Activated CD4-positive, CD25-positive, alpha-beta regulatory T cell treated with anti-CD3 and anti-CD28 coated beads, Interleukin-2, amount 50 U/mL, for 16 hours (primary cell): ENCODE measurements around the gene HINT2.

Experiments
- DNase-seq: peaks from one replicate; pipeline ENCODE4 v3.0.0-alpha.2; 2020; ENCODE audit warnings: low read depth, low spot score

HINT2 gene

DNA sequence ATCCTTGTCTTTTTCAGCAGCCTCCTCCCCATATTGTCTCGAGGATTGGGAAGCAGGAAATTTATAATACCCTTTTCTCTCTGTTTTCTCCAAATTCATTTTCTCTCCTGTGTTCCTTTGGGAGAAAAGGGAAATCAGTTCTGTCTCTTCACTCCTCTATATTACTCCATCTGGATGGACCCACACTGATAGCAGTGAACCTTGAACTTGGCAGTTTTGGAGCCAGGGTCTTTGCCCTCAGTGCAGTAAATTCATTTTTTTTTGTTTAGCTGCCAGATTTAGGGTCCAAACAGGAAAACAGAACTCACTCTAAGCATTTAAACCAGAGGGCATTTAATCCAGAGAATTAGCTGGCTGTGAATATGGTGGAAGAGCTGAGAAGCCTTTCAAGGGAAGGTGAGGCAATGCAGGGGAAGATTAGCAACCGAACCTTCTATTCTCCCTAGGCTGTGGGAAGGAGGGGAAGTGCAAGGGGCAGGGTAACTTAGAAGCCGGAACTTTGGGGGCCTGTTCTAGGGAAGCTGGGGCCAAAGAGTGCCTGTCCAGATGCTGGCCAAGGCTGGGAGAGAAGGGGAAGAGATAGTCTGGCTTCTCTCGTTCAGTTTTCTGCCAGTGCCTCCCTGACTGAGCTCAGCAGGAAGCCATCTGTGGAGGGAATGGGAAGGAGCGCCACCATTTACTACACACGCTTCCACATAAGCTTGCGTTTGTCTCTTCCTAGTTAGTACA lies 39.8 kb downstream of the HINT2 start:
- DNase-seq: no peak

DNA sequence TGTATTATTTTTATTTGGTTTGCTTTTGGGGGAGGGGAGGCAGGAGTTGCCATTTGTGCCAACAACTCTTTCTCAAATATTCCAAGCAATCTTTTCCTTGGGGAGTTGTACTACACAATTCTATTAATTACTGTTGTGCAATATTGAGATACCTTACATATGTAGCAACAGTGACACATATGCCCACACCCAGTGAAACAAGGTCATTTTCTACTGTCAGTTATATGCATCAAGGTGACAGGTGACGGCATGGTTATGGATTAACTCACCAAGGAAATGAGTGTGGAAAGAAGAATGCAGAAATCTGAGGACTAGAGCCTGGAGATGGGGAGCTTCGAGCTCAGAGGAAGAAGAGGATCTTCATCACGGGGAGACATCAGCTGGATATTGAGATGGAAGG lies 42.9 kb downstream of the HINT2 start:
- DNase-seq: no peak

DNA sequence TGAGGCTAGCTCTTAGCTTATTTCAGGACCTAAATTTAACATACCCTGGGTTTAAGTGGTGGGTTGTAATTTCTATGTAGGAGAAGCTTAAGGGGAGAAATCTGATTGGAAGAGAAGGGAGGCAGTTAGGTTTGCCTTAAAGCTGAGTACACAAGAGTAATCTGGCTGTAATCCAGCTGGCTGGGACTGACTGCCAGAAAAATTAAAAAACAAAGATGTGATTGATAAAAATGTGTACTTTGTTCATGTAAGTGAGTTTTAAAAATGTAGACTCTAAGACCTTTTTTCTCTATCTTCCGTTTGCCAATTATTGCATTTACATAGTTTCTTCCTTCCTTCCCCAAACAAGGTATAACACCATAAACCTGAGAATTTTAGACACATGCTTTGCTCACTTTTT lies 43.3 kb downstream of the HINT2 start:
- DNase-seq: no peak

DNA sequence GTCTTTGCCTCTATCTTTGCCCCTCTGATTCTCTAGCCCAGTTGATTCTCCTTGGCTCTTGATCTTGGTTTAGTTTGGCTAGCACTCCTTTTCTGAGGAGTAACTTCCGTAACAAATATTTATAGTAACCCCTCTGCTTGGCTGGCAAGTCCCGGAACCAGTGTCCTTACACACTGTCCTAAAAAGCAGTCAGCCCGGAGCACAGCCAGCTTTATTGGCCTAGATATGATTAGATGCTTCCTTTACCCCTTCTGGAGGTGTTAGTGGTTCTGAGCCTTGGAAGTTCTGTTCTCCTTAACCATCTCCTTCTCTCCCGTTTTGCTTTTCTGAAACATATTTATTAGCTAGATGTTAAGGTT lies 43.8 kb downstream of the HINT2 start:
- DNase-seq: no peak

DNA sequence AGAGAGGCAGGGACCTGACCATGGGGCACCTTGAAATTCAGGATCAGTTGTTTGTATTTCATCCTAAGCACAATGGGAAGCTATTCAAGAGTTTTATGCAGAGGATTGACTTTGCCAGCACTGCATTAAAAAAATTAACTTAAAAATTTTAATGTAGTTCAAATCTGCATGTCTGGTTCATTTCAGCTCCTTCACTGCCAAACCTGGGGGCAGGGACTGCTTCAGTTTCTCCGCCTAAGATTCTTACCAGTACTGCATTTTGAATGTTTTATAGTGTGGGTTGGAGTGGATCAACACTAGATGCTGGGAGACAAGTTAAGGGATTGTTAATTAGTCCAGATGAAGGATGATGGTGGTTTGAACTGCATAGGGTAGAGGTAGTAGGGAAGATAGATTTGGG lies 45.1 kb downstream of the HINT2 start:
- DNase-seq: no peak

DNA sequence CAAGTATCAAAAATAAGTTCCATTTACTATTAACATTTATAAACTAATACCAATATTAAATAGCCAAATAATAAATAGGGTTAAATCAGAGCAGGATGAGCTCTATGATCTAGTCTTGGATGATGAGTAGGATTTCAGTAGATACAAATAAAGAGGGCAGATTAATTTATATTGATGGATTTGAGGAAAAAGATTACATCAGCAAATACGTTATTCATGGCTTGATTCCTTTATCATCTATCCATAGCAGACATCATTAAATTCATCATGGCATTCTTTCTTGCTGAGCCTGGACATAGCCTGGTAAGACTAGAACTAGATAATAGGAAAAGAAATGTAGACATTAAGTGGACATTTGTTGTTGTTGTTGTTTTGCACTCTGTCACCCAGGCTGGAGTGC lies 47.4 kb downstream of the HINT2 start:
- DNase-seq: no peak

DNA sequence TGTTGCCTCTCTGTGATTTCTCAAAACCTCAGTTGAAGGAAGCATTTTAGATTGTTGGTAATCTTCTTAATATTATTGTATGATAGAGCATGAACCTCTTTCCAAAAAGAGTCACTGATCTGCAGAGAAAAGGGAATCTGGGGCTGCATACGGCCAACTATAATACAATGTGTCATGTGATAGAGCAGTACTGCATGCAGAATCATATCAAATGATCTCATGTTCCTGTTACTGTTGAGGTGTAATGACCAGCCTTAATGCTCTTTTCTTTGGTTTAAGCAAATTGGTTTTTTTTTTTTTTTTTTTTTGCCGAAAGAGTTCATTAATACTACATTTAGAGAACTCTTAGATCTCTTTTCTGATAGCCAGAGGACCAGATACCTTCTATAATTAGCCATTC lies 47.8 kb downstream of the HINT2 start:
- DNase-seq: no peak

DNA sequence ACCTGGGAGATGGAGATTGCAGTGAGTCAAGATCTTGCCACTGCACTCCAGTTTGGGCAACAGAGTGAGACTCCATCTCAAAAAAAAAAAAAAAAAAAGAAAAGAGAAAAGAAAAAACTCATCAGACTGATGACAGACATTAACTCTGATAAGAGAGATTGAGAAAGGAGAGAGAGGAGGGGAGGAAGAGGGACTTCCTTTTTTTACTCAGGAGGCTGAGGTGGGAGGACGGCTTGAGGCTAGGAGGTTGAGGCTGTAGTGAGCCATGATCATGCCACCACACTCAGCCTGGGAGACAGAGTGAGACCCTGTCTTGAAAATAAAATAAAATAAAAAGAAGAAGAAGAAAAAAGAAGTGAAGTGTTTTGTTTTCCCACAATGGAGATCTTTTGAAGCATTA lies 51.0 kb downstream of the HINT2 start:
- no peak for DNase-seq

DNA sequence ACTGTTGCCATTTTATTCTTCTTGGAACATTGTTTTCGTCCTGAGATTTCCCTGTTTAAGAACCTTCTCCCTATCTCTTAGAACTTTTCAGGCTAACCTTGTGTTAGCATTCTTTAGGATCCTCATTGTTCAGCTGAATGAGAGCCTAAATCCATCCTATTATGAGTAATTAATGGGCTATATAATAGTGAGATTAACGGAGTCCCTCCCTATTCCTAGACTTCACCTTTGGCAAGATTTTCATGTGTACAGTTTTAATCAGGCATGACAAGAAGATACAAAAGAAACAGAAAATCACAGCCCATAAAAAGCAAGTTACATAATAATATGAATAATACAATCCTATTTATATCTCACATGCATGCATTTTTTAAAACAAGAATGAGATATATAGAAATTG lies 51.7 kb downstream of the HINT2 start:
- DNase-seq: no peak
